Spleen (tissue), 11 donors: ENCODE data around the gene CNTNAP2. TPM values are rescaled to one million over a fixed set of nuclear protein-coding genes. Genes with fewer than 3 reads are reported as not detected.

ENCODE experiments used
- DNase-seq: peaks from one replicate; pipeline ENCODE4 v3.0.0-alpha.2; 2020
- H3K27ac ChIP-seq, 8 donors: fragments of 200-600 bp; sonication (generic) in 7 of 8; 1 replicate in 4 of 8; 2 replicates in 4 of 8; pipeline versions ENCODE4 v1.5.0 to v1.8.0; 2016 to 2021; ENCODE audit warnings: inconsistent platforms in 4 of 8, mild to moderate bottlenecking in 4 of 8, moderate library complexity in 1 of 8
- H3K27me3 ChIP-seq, 7 donors: fragments of 200-600 bp; sonication (generic) in 6 of 7; replicated peaks in 1 of 7; 1 replicate in 4 of 7; 2 replicates in 3 of 7; pipeline versions ENCODE4 v1.5.0 to v1.8.0; 2016 to 2021; ENCODE audit warnings: inconsistent platforms in 3 of 7, mild to moderate bottlenecking in 1 of 7
- H3K36me3 ChIP-seq, 6 donors: fragments of 200-600 bp; sonication (generic) in 5 of 6; 1 replicate in 4 of 6; 2 replicates in 2 of 6; pipeline versions ENCODE4 v1.5.0 to v1.8.0; 2016 to 2021; ENCODE audit warnings: inconsistent platforms in 2 of 6
- H3K4me1 ChIP-seq, 6 donors: fragments of 200-600 bp; sonication (generic) in 5 of 6; 1 replicate in 3 of 6; 2 replicates in 3 of 6; pipeline versions ENCODE4 v1.5.0 to v1.8.0; 2016 to 2021; ENCODE audit warnings: inconsistent platforms in 3 of 6
- H3K4me3 ChIP-seq, 8 donors: fragments of 200-600 bp; sonication (generic) in 7 of 8; 1 replicate in 4 of 8; 2 replicates in 4 of 8; pipeline versions ENCODE4 v1.5.0 to v1.8.0; 2016 to 2021; ENCODE audit warnings: inconsistent platforms in 4 of 8, mild to moderate bottlenecking in 4 of 8, moderate library complexity in 2 of 8
- H3K9me3 ChIP-seq, 8 donors: fragments of 200-600 bp; sonication (generic) in 7 of 8; 1 replicate in 4 of 8; 2 replicates in 4 of 8; pipeline versions ENCODE4 v1.5.0 to v1.8.0; 2016 to 2021; ENCODE audit warnings: inconsistent platforms in 4 of 8
- CTCF ChIP-seq, 11 experiments: fragments of 200-600 bp in 7 of 11; fragments of 450-650 bp in 4 of 11; sonication (generic) in 4 of 11; IDR thresholded peaks in 8 of 11; conservative IDR thresholded peaks in 3 of 11; 1 replicate in 7 of 11; 2 replicates in 4 of 11; pipeline versions ENCODE4 v1.4.0 to v1.8.0; 2016 to 2021; ENCODE audit warnings: antibody characterized with exemption in 11 of 11, inconsistent platforms in 4 of 11, mild to moderate bottlenecking in 1 of 11
- POLR2A ChIP-seq, 3 donors: fragments of 450-650 bp; IDR thresholded peaks; one replicate each; pipeline ENCODE4 v1.5.1; 2017; ENCODE audit warnings: antibody characterized with exemption in 3 of 3, mild to moderate bottlenecking in 1 of 3
- POLR2AphosphoS5 ChIP-seq, 3 donors: sonication (generic); formaldehyde crosslinking; IDR thresholded peaks; one replicate each; pipeline ENCODE4 v1.5.1; 2017; ENCODE audit warnings: antibody characterized with exemption in 3 of 3
- WGBS, 5 donors: extraction: QIAGEN DNeasy Blood & Tissue Kit in 3 of 5; methylation state at CpG; one replicate each; pipeline versions ENCODE4 v1.1.5 to v1.1.7; 2013 to 2018; 5-methylcytosine and 5-hydroxymethylcytosine counted together
- intact Hi-C: fragments of 100-400 bp; cut with DNase I; formaldehyde crosslinking; loops from one replicate; pipeline ENCODE4 v1.15.0; 2023; ENCODE audit warnings: low total_unique reads
- polyA plus RNA-seq, 3 donors: library from polyadenylated mRNA; stranded (reverse); fragments of 200-250 nt; gene quantifications; one replicate each; pipeline ENCODE4 v1.2.1, GENCODE V29; 2013
- total RNA-seq, 7 donors: library from RNA; depleted of rRNA in 3 of 7; stranded (reverse); fragments of >200 nt in 3 of 7; fragmentation: NEBNext Ultra II Directional in 4 of 7; extraction: Animal tissue kit (Norgen Biotek cat#: 25700) in 4 of 7; gene quantifications; one replicate each; pipeline versions ENCODE4 v1.1.0 to v1.2.1, GENCODE V29; 2016 to 2021
- donor health status: healthy with polysubstance abuse.
- donor health status: DM: no; HTN: no; CAD: no; lungs with moderate emphysema.
- donor health status: DM: no; HTN: no; CAD: no.
- donor health status: Bipolar disorder and iron deficiency.
- donor health status: healthy.
- donor health status: DM: no; HTN: no; CAD: no.
- donor health status: DM: yes; HTN: yes; CAD: no.

The CNTNAP2 gene
- total and polyA plus RNA-seq, 10 donors = 0.13 to 2.0 (median 0.82) TPM

- intact Hi-C loops = no loop called here
- WGBS, 5 donors = 72 to 89% (median 88%) methylated on average over 4 of the region's 4 CpGs
- Histone ChIP-seq H3K27me3 (no peaks in the 10 kb centered on the region), H3K4me3 (no peak overlapping the region), H3K36me3 (no peaks in the 10 kb centered on the region), H3K27ac (no peak overlapping the region), H3K9me3 (no peaks in the 10 kb centered on the region), H3K4me1 (no peaks in the 10 kb centered on the region)
- DNase-seq = no peak
- TF ChIP-seq CTCF (IDR thresholded peaks at IDR 0.05 in 8 of 11, conservative IDR thresholded peaks at IDR 0.05 in 3 of 11) = no peak
- TF ChIP-seq POLR2AphosphoS5 (IDR thresholded peaks at IDR 0.05) = no peak
- no peak for TF ChIP-seq POLR2A (IDR thresholded peaks at IDR 0.05)
Measured at GRCh38 chr7:147999962-148000361, 1883.4 kb downstream of the CNTNAP2 start.

GRCh38 chr7:148011753-148012152 is 1895.2 kb downstream of the CNTNAP2 start:
- intact Hi-C loops = no loop called here
- TF ChIP-seq POLR2AphosphoS5 (IDR thresholded peaks at IDR 0.05) (no peak), CTCF (IDR thresholded peaks at IDR 0.05 in 8 of 11, conservative IDR thresholded peaks at IDR 0.05 in 3 of 11) (no peak), POLR2A (IDR thresholded peaks at IDR 0.05) (no peak)
- Histone ChIP-seq H3K4me1 (no peaks in the 10 kb centered on the region), H3K36me3 (no peaks in the 10 kb centered on the region), H3K9me3 (no peaks in the 10 kb centered on the region), H3K27ac (no peak overlapping the region), H3K4me3 (no peak overlapping the region), H3K27me3 (no peaks in the 10 kb centered on the region)
- 79 to 92% (median 83%) methylated on average over 1 of the region's 1 CpG for WGBS, 5 donors
- no peak for DNase-seq

GRCh38 chr7:148014001-148014400 is 1897.4 kb downstream of the CNTNAP2 start:
- no peak for DNase-seq
- intact Hi-C loops = no loop called here
- no peak overlapping the region for H3K4me3 ChIP-seq
- no peaks in the 10 kb centered on the region for H3K27me3 ChIP-seq
- H3K36me3 ChIP-seq = no peaks in the 10 kb centered on the region
- no peaks in the 10 kb centered on the region for H3K9me3 ChIP-seq
- WGBS, 5 donors = 79 to 90% (median 82%) methylated on average over 6 of the region's 6 CpGs
- H3K27ac ChIP-seq = no peak overlapping the region
- no peaks in the 10 kb centered on the region for H3K4me1 ChIP-seq
- TF ChIP-seq CTCF (IDR thresholded peaks at IDR 0.05 in 8 of 11, conservative IDR thresholded peaks at IDR 0.05 in 3 of 11) (no peak), POLR2AphosphoS5 (IDR thresholded peaks at IDR 0.05) (no peak), POLR2A (IDR thresholded peaks at IDR 0.05) (no peak)

- Histone ChIP-seq H3K27ac (no peak overlapping the region), H3K27me3 (no peaks in the 10 kb centered on the region), H3K9me3 (no peaks in the 10 kb centered on the region), H3K4me1 (no peaks in the 10 kb centered on the region), H3K36me3 (no peaks in the 10 kb centered on the region), H3K4me3 (no peak overlapping the region)
- TF ChIP-seq POLR2AphosphoS5 (IDR thresholded peaks at IDR 0.05) = no peak
- no peak for TF ChIP-seq CTCF (IDR thresholded peaks at IDR 0.05 in 8 of 11, conservative IDR thresholded peaks at IDR 0.05 in 3 of 11)
- no peak for TF ChIP-seq POLR2A (IDR thresholded peaks at IDR 0.05)
- intact Hi-C loops = no loop called here
- DNase-seq = no peak
- WGBS, 5 donors = 77 to 91% (median 83%) methylated on average over 4 of the region's 4 CpGs
Measured at GRCh38 chr7:148014541-148014940, 1897.9 kb downstream of the CNTNAP2 start.
